Fibroblast of the aortic adventitia (primary cell): ENCODE measurements around the gene TUBB4B. TPM values are rescaled to one million over a fixed set of nuclear protein-coding genes. Genes with fewer than 3 reads are reported as not detected.

Source experiments
- DNase-seq: peaks from one replicate; pipeline ENCODE4 v3.0.0-alpha.2; 2010; ENCODE audit warnings: low read depth
- H3K4me3 ChIP-seq: 2 replicates; pipeline ENCODE4 v1.5.1; 2011; ENCODE audit warnings: low read depth, mild to moderate bottlenecking, control low read depth, low read length, moderate library complexity
- CTCF ChIP-seq: IDR thresholded peaks from 2 replicates; pipeline ENCODE4 v1.5.1; 2011; ENCODE audit warnings: mild to moderate bottlenecking, low read length, control low read depth, inconsistent platforms; ENCODE audit not compliant: insufficient read depth
- total RNA-seq: library from RNA; depleted of rRNA; stranded (reverse); fragments of >200 nt; gene quantifications from 2 replicates; pipeline ENCODE4 v1.2.3, GENCODE V29; 2012; ENCODE audit warnings: low replicate concordance

TUBB4B gene
- total RNA-seq: 21.8 and 195 TPM in 2 replicates

- peak within 1 kb of the TSS; percentile 82 for H3K4me3 ChIP-seq
- no peak for TF ChIP-seq CTCF
- DNase-seq: peak; percentile 100
Observed at GRCh38 chr9:137240841-137241489, at the start of gene TUBB4B. Gene TUBB4B (plus strand): TSS chr9:137241287. CDS start chr9:137241361, 74 bp downstream.

GRCh38 chr9:137191691-137192447, 49.2 kb upstream of the TUBB4B start:
- TF ChIP-seq CTCF: no peak
- H3K4me3 ChIP-seq: no peak overlapping the region
- no peak for DNase-seq

- TF ChIP-seq CTCF: no peak
- no peak for DNase-seq
- no peak overlapping the region for H3K4me3 ChIP-seq
Observed at GRCh38 chr9:137192448-137192780, 48.7 kb upstream of the TUBB4B start.

- no peak overlapping the region for H3K4me3 ChIP-seq
- TF ChIP-seq CTCF: no peak
- no peak for DNase-seq
Observed at GRCh38 chr9:137192859-137193258, 48.2 kb upstream of the TUBB4B start.

GRCh38 chr9:137193771-137194170, 47.3 kb upstream of the TUBB4B start:
- no peak overlapping the region for H3K4me3 ChIP-seq
- no peak for DNase-seq
- TF ChIP-seq CTCF: no peak

GRCh38 chr9:137194388-137194787, 46.7 kb upstream of the TUBB4B start:
- no peak for DNase-seq
- no peak for TF ChIP-seq CTCF
- no peak overlapping the region for H3K4me3 ChIP-seq
